IMR-90 (cell line): ENCODE measurements around the gene HOXA13. TPM values are rescaled to one million over a fixed set of nuclear protein-coding genes. Genes with fewer than 3 reads are reported as not detected.

Experiments
- ATAC-seq: fragments of 200-7000 bp; cut with Tn5 transposase; 2 replicates; pipeline ENCODE4 v1.9.1; 2020; ENCODE audit warnings: low read depth, mild to moderate bottlenecking, moderate library complexity
- BruUV-seq: library from RNA; stranded (reverse); fragments of 400-500 nt; replicated peaks from 2 replicates; lab custom pipeline; 2021; lab: Mats Ljungman, UMichigan
- CTCF ChIA-PET: fragments of 300-600 bp; formaldehyde crosslinking; extraction: SDS; loops from one replicate; lab custom pipeline; 2021; ENCODE audit warnings: antibody characterized with exemption; lab: Yijun Ruan, JAX
- POLR2A ChIA-PET: fragments of 300-600 bp; sonication (Branson Sonifier 250); formaldehyde crosslinking; loops from one replicate; lab custom pipeline; 2022; ENCODE audit warnings: antibody characterized with exemption; ENCODE audit not compliant: unreplicated experiment; lab: Charles Lee
- DNase-seq: peaks from one replicate; pipeline ENCODE4 v3.0.0; 2013
- H2AFZ ChIP-seq: replicated peaks from 2 replicates; pipeline ENCODE3; 2013; ENCODE audit warnings: low read length, mild to moderate bottlenecking; ENCODE audit not compliant: poor library complexity
- H2AK5ac ChIP-seq: 2 replicates; pipeline ENCODE4 v1.6.1; 2013; ENCODE audit warnings: low read depth, low read length, inconsistent platforms
- H2AK9ac ChIP-seq: replicated peaks from 2 replicates; pipeline ENCODE3; 2013; ENCODE audit warnings: mild to moderate bottlenecking, low read depth, low read length, moderate library complexity; ENCODE audit not compliant: poor library complexity
- H2BK120ac ChIP-seq: 2 replicates; pipeline ENCODE4 v1.6.1; 2013; ENCODE audit warnings: low read depth, low read length, inconsistent platforms
- H2BK15ac ChIP-seq: 3 replicates; pipeline ENCODE4 v1.6.1; 2013; ENCODE audit warnings: low read depth, low read length, inconsistent platforms
- H2BK20ac ChIP-seq: 2 replicates; pipeline ENCODE4 v1.6.1; 2013; ENCODE audit warnings: low read depth, mild to moderate bottlenecking, inconsistent platforms, low read length, moderate library complexity
- H2BK5ac ChIP-seq: 2 replicates; pipeline ENCODE4 v1.6.1; 2013; ENCODE audit warnings: mild to moderate bottlenecking, low read depth, low read length, inconsistent platforms; ENCODE audit not compliant: poor library complexity, severe bottlenecking
- H3K14ac ChIP-seq: replicated peaks from 2 replicates; pipeline ENCODE4 v1.6.1; 2013; ENCODE audit warnings: low read depth, low read length, inconsistent platforms
- H3K18ac ChIP-seq: 2 replicates; pipeline ENCODE4 v1.6.1; 2013; ENCODE audit warnings: low read depth, low read length, control low read depth
- H3K23ac ChIP-seq: 2 replicates; pipeline ENCODE4 v1.6.1; 2013; ENCODE audit warnings: low read depth, low read length, inconsistent platforms
- H3K27ac ChIP-seq: 2 replicates; pipeline ENCODE4 v1.5.1; 2013; ENCODE audit warnings: mild to moderate bottlenecking, control low read depth, low read length; ENCODE audit not compliant: insufficient read depth
- H3K27me3 ChIP-seq: 2 replicates; pipeline ENCODE4 v1.6.1; 2013; ENCODE audit warnings: low read length; ENCODE audit not compliant: control insufficient read depth, insufficient read depth
- H3K36me3 ChIP-seq: 2 replicates; pipeline ENCODE4 v1.6.1; 2013; ENCODE audit warnings: low read length, mixed read lengths; ENCODE audit not compliant: control insufficient read depth, insufficient read depth
- H3K4ac ChIP-seq: 2 replicates; pipeline ENCODE4 v1.6.1; 2013; ENCODE audit warnings: low read depth, low read length, inconsistent platforms
- H3K4me1 ChIP-seq: 2 replicates; pipeline ENCODE4 v1.6.1; 2013; ENCODE audit warnings: low read length, mixed read lengths; ENCODE audit not compliant: control insufficient read depth, insufficient read depth
- H3K4me2 ChIP-seq: 2 replicates; pipeline ENCODE4 v1.6.1; 2013; ENCODE audit warnings: low read depth, mild to moderate bottlenecking, control low read depth, low read length, moderate library complexity
- H3K4me3 ChIP-seq: 2 replicates; pipeline ENCODE4 v1.5.1; 2013; ENCODE audit warnings: low read depth, mild to moderate bottlenecking, control low read depth, low read length, moderate library complexity; ENCODE audit not compliant: insufficient read depth
- H3K56ac ChIP-seq: 2 replicates; pipeline ENCODE4 v1.6.1; 2013; ENCODE audit warnings: low read length, inconsistent platforms; ENCODE audit not compliant: insufficient read depth; ENCODE audit errors: extremely low read depth
- H3K79me1 ChIP-seq, 2 experiments: 2 replicates each; pipeline ENCODE4 v1.6.1; 2013; ENCODE audit warnings: low read length in 2 of 2, inconsistent platforms in 1 of 2, low read depth in 1 of 2
- H3K9ac ChIP-seq: 2 replicates; pipeline ENCODE4 v1.6.1; 2013; ENCODE audit warnings: low read depth, low read length, control low read depth
- H3K9me1 ChIP-seq: 2 replicates; pipeline ENCODE4 v1.6.1; 2013; ENCODE audit warnings: low read length, inconsistent platforms; ENCODE audit not compliant: insufficient read depth
- H3K9me3 ChIP-seq: 2 replicates; pipeline ENCODE4 v1.6.1; 2013; ENCODE audit warnings: low read length; ENCODE audit not compliant: control insufficient read depth, insufficient read depth
- H4K20me1 ChIP-seq: 2 replicates; pipeline ENCODE4 v1.6.1; 2013; ENCODE audit warnings: low read length, inconsistent platforms; ENCODE audit not compliant: insufficient read depth
- H4K5ac ChIP-seq: 2 replicates; pipeline ENCODE4 v1.6.1; 2013; ENCODE audit warnings: mild to moderate bottlenecking, low read depth, low read length, control low read depth
- H4K8ac ChIP-seq, 2 experiments: 2 replicates each; pipeline ENCODE4 v1.6.1; 2013; ENCODE audit warnings: low read depth in 2 of 2, low read length in 2 of 2, control low read depth in 1 of 2, inconsistent platforms in 1 of 2
- H4K91ac ChIP-seq: 2 replicates; pipeline ENCODE4 v1.6.1; 2013; ENCODE audit warnings: low read depth, low read length, inconsistent platforms; ENCODE audit not compliant: insufficient read depth
- BHLHE40 ChIP-seq: fragments of 150-350 bp; IDR thresholded peaks from 2 replicates; pipeline ENCODE4 v1.6.1; 2016; ENCODE audit warnings: mild to moderate bottlenecking, low read depth, low read length
- CEBPB ChIP-seq: IDR thresholded peaks from 2 replicates; pipeline ENCODE4 v1.6.1; 2012; ENCODE audit warnings: low read depth, low read length, improper control_type of control experiment
- MAZ ChIP-seq: IDR thresholded peaks from 2 replicates; pipeline ENCODE4 v1.6.1; 2012; ENCODE audit warnings: low read depth, mild to moderate bottlenecking, low read length, improper control_type of control experiment, moderate library complexity, borderline replicate concordance
- MXI1 ChIP-seq: IDR thresholded peaks from 2 replicates; pipeline ENCODE4 v1.6.1; 2012; ENCODE audit warnings: low read depth, mild to moderate bottlenecking, low read length, moderate library complexity, borderline replicate concordance
- POLR2A ChIP-seq: IDR thresholded peaks from 2 replicates; pipeline ENCODE4 v1.6.1; 2012; ENCODE audit warnings: mild to moderate bottlenecking, low read depth, low read length
- RAD21 ChIP-seq: IDR thresholded peaks from 2 replicates; pipeline ENCODE4 v1.6.1; 2012; ENCODE audit warnings: low read length, improper control_type of control experiment
- RFX5 ChIP-seq: IDR thresholded peaks from 2 replicates; pipeline ENCODE4 v1.8.0; 2012; ENCODE audit warnings: low read depth, mild to moderate bottlenecking, low read length, moderate library complexity
- SMC3 ChIP-seq: fragments of 150-350 bp; IDR thresholded peaks from 2 replicates; pipeline ENCODE4 v1.6.1; 2016; ENCODE audit warnings: low read depth, mild to moderate bottlenecking, antibody characterized with exemption, low read length, moderate library complexity
- WGBS, 2 experiments: methylation state at CpG; one replicate each; pipeline versions ENCODE4 v1.1.5 to v1.1.7; 2013; ENCODE audit warnings: missing lambda C conversion rate in 2 of 2; ENCODE audit not compliant: insufficient read length in 1 of 2; ENCODE audit errors: extremely low coverage in 2 of 2; 5-methylcytosine and 5-hydroxymethylcytosine counted together
- dilution Hi-C: fragments of 300-500 bp; cut with HindIII; formaldehyde crosslinking; loops from one replicate; pipeline ENCODE4 v1.14.3; 2018; ENCODE audit warnings: low sequenced_read_pairs; ENCODE audit not compliant: unreplicated experiment
- in situ Hi-C: fragments of 300-500 bp; cut with MboI; formaldehyde crosslinking; loops from 3 replicates; pipeline ENCODE4 v1.14.3; 2019; ENCODE audit warnings: low sequenced_read_pairs, inconsistent platforms, mixed read lengths
- intact Hi-C: fragments of 100-400 bp; cut with micrococcal nuclease; formaldehyde crosslinking; loops from 2 replicates; pipeline ENCODE4 v1.10.0; 2022
- polyA plus RNA-seq, 3 experiments: library from polyadenylated mRNA; depleted of rRNA; stranded (reverse); fragments of >200 nt; gene quantifications; 2 replicates each; pipeline ENCODE4 v1.2.3, GENCODE V29; 2012; ENCODE audit warnings: low replicate concordance in 1 of 3
- total RNA-seq: library from RNA; depleted of rRNA; stranded (reverse); fragments of >200 nt; gene quantifications from 2 replicates; pipeline ENCODE4 v1.2.3, GENCODE V29; 2012
- TF ChIP-seq, protein P1 (sequence below): fragments of 150-350 bp; IDR thresholded peaks from 2 replicates; pipeline ENCODE4 v1.6.1; 2017; ENCODE audit warnings: mild to moderate bottlenecking, antibody characterized with exemption, low read length, low read depth
- TF ChIP-seq, protein P2 (sequence below): conservative IDR thresholded peaks from 2 replicates; pipeline ENCODE4 v1.5.1; 2012; ENCODE audit warnings: mild to moderate bottlenecking, low read depth, low read length, improper control_type of control experiment

The HOXA13 gene
- total and polyA plus RNA-seq, 2 of the 4 experiments (the other 2 are of a cell fraction), result not detected

DNA sequence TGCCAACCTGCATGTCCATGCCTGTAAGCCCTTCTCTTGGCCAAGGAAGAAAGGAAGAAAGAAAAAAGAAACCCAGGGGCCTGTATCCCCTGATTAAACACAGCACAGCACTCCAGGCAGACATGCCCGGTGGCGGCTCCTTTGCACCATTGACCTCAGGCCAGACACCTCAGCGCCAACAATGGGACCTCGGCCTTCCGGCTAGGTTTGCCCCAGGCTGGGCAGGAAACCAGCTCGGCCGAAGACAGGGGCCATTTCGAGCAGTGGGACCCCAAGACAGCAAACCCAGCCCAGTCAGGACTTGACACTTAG is 28.6 kb downstream of the HOXA13 start:
- Histone ChIP-seq H3K27me3 (peaks cover 95% of the 10 kb centered on the region), H3K9me3 (peaks cover 22% of the 10 kb centered on the region), H3K36me3 (no peaks in the 10 kb centered on the region), H2AFZ (no peak overlapping the region), H4K5ac (no peak overlapping the region), H3K9me1 (no peaks in the 10 kb centered on the region), H3K56ac (no peak overlapping the region), H4K91ac (no peak overlapping the region), H3K79me1 (no peaks in the 10 kb centered on the region), H3K4me3 (no peak overlapping the region), H2BK120ac (no peak overlapping the region), H3K23ac (no peak overlapping the region), H2BK15ac (no peak overlapping the region), H3K18ac (no peak overlapping the region), H3K4me1 (no peaks in the 10 kb centered on the region), H3K4me2 (no peak overlapping the region), H4K20me1 (peaks cover 19% of the 10 kb centered on the region; the same call in 1 of the 2 replicates), H3K27ac (no peak overlapping the region), H2BK5ac (no peak overlapping the region), H3K4ac (no peak overlapping the region), H2AK9ac (no peak overlapping the region), H2AK5ac (no peak overlapping the region), H2BK20ac (no peak overlapping the region), H3K9ac (no peak overlapping the region), H3K14ac (no peak overlapping the region), H4K8ac (no peak overlapping the region)
- BruUV-seq, result no TSS peak
- dilution Hi-C loops (no loop called here), intact Hi-C loops (no loop called here), in situ Hi-C loops (no loop called here)
- WGBS, 2 experiments, result no CpG with 5 or more reads among the region's 8 CpGs
- ATAC-seq (no peak), DNase-seq (no peak)
- TF ChIP-seq MAZ, result no peak
- TF ChIP-seq, protein P1, sequence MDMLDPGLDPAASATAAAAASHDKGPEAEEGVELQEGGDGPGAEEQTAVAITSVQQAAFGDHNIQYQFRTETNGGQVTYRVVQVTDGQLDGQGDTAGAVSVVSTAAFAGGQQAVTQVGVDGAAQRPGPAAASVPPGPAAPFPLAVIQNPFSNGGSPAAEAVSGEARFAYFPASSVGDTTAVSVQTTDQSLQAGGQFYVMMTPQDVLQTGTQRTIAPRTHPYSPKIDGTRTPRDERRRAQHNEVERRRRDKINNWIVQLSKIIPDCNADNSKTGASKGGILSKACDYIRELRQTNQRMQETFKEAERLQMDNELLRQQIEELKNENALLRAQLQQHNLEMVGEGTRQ, result no peak
- TF ChIP-seq, protein P2, sequence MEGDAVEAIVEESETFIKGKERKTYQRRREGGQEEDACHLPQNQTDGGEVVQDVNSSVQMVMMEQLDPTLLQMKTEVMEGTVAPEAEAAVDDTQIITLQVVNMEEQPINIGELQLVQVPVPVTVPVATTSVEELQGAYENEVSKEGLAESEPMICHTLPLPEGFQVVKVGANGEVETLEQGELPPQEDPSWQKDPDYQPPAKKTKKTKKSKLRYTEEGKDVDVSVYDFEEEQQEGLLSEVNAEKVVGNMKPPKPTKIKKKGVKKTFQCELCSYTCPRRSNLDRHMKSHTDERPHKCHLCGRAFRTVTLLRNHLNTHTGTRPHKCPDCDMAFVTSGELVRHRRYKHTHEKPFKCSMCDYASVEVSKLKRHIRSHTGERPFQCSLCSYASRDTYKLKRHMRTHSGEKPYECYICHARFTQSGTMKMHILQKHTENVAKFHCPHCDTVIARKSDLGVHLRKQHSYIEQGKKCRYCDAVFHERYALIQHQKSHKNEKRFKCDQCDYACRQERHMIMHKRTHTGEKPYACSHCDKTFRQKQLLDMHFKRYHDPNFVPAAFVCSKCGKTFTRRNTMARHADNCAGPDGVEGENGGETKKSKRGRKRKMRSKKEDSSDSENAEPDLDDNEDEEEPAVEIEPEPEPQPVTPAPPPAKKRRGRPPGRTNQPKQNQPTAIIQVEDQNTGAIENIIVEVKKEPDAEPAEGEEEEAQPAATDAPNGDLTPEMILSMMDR, result no peak
- TF ChIP-seq POLR2A, result no peak
- TF ChIP-seq MXI1, result no peak
- no peak for TF ChIP-seq CEBPB
- no peak for TF ChIP-seq BHLHE40
- TF ChIP-seq RAD21, result no peak
- no peak for TF ChIP-seq SMC3
- TF ChIP-seq RFX5, result no peak
- POLR2A ChIA-PET, result no interaction called here
- CTCF ChIA-PET, result no interaction called here
